ENCODE results near the gene TIMM13.

The TIMM13 gene

GRCh38 chr19:2382530-2383222, 44.7 kb downstream of the TIMM13 start:
- POLR2A ChIA-PET, result no interaction called here
- DNase-seq (ENCODE audit: extremely low spot score), result no peak
- TF ChIP-seq, protein P1, sequence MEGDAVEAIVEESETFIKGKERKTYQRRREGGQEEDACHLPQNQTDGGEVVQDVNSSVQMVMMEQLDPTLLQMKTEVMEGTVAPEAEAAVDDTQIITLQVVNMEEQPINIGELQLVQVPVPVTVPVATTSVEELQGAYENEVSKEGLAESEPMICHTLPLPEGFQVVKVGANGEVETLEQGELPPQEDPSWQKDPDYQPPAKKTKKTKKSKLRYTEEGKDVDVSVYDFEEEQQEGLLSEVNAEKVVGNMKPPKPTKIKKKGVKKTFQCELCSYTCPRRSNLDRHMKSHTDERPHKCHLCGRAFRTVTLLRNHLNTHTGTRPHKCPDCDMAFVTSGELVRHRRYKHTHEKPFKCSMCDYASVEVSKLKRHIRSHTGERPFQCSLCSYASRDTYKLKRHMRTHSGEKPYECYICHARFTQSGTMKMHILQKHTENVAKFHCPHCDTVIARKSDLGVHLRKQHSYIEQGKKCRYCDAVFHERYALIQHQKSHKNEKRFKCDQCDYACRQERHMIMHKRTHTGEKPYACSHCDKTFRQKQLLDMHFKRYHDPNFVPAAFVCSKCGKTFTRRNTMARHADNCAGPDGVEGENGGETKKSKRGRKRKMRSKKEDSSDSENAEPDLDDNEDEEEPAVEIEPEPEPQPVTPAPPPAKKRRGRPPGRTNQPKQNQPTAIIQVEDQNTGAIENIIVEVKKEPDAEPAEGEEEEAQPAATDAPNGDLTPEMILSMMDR (IDR thresholded peaks at IDR 0.05; ENCODE audit: control extremely low read depth, extremely low read depth, low read depth, missing control alignments), result no peak
- CTCF ChIA-PET, result interaction anchor here (1.2 to 2.1 kb wide), 2 partner anchors 9 to 10 kb away, joined by 3 to 6 read pairs; no protein-coding TSS in a partner anchor

DNA sequence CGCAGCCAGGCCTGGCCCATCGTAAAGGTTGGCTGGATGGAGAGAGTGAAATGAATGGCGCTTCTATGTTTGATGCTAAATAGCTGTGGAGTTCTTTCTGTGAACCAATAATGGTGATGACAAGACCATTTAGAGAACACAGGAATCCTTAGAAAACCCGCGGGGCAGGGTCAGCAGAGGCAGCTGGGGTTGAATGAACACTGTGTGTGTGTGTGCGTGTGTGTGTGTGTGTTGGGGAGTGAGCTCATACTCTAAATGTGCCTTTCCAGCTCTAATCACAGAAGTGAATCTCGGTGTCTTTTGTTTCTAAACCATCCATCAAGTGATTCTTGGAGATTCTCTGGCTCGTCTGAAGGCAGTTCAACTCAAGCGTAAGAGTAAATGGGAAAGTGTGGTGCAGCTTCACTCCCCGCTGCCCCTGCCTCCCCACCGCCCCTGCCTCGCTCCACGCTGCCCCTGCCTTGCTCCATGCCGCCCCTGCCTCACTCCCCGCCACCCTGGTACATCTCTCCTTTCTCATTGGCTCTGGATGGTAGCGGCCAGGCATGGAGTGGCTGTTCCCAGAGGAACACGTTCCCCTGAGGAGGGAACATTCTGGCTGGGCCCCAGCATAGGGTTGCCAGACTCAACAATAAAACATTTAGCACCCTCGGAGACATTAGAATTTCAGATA, 46.1 kb downstream of the TIMM13 start:
- no peak for DNase-seq (ENCODE audit: extremely low spot score)
- ChIA-PET POLR2A (no interaction called here), CTCF (interaction anchor here (0.8 to 2.2 kb wide), 2 partner anchors 12 to 256 kb away, joined by 3 to 12 read pairs; no protein-coding TSS in a partner anchor)
- TF ChIP-seq, protein P1 (IDR thresholded peaks at IDR 0.05; ENCODE audit: control extremely low read depth, extremely low read depth, low read depth, missing control alignments), result no peak

DNA sequence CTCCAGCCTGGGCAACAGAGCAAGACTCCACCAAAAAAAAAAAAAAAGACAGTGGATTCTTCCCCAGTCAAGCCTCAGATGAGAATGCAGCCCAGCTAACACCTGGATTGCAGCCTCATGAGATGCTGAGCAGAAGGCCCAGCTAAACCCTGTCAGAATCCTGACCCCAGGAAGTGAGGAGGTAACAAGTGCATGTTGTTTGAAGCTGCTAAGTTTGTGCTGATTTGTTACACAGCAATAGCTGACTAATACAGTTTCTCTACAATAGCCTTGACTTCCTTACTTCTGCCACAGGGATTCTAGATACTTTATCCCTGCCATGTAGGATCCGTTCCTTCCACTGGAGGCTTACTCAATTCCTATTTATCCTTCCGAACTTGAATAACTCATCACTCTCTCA, 46.8 kb downstream of the TIMM13 start:
- TF ChIP-seq, protein P1 (IDR thresholded peaks at IDR 0.05; ENCODE audit: control extremely low read depth, extremely low read depth, low read depth, missing control alignments), result no peak
- CTCF ChIA-PET, result interaction anchor here (0.8 to 2.2 kb wide), 2 partner anchors 12 to 257 kb away, joined by 3 to 12 read pairs; no protein-coding TSS in a partner anchor
- POLR2A ChIA-PET, result no interaction called here

DNA sequence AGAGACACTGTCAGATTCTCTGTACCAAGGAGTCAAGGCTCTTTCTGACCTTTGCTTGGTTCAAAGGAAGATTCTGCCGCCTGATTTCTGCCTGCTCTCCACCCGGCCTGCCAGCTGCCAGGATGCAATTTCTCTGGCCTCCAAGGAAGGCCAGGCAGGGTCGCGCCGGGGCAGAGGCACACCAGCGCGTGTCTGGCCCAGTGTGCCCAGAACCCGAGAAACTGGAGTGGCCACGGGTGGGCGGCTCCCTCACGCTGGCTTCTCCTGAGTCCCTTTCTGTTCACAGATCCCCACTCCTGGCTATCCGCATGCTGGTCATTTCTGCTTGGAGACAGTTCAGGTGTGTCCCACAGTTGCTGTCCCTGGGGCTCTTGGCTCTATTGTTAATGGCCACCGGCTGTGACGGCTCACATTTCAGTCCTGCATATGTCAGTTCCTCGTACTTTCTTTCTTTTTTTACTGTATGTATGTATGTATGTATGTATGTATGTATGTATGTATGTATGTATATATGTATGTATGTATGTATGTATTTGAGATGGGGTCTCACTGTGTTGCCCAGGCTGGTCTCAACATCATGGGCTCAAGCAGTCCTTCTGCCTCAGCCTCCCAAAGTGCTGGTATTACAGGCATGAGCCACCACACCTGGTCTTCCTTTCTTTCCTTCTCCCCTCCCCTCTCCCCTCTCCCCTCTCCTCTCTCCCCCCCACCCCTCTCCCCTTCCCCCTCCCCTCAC, 50.4 kb downstream of the TIMM13 start:
- ChIA-PET POLR2A (no interaction called here), CTCF (no interaction called here)
- no peak for DNase-seq (ENCODE audit: extremely low spot score)
- TF ChIP-seq, protein P1 (IDR thresholded peaks at IDR 0.05; ENCODE audit: control extremely low read depth, extremely low read depth, low read depth, missing control alignments), result no peak

More for the DNA sequence above, 46.8 kb downstream of the TIMM13 start:
- no peak for DNase-seq (ENCODE audit: extremely low spot score)

Measured in GM10248 (cell line).